Trophoblast cell (in vitro differentiated cells and primary cell): ENCODE results near the gene AVP.
"Not testable (repeated sequence)": the region's sequence is repeated elsewhere in the genome, so short reads cannot be mapped to it uniquely, and the experiment has no call there.

Source experiments
- DNase-seq, 2 donors: peaks; one replicate each; pipeline ENCODE4 v3.0.0-alpha.2; 2016
- H2AFZ ChIP-seq: 2 replicates; pipeline ENCODE4 v1.6.1; 2013; ENCODE audit warnings: low read length, moderate library complexity, mild to moderate bottlenecking; ENCODE audit not compliant: insufficient read depth, poor library complexity
- H2AK5ac ChIP-seq: 2 replicates; pipeline ENCODE4 v1.6.1; 2013; ENCODE audit warnings: mild to moderate bottlenecking, low read length
- H2BK120ac ChIP-seq: 2 replicates; pipeline ENCODE4 v1.6.1; 2013; ENCODE audit warnings: low read length, mild to moderate bottlenecking, moderate library complexity; ENCODE audit not compliant: insufficient read depth, poor library complexity
- H2BK12ac ChIP-seq: 2 replicates; pipeline ENCODE4 v1.6.1; 2013; ENCODE audit warnings: mild to moderate bottlenecking, low read length, moderate library complexity
- H2BK5ac ChIP-seq: 2 replicates; pipeline ENCODE4 v1.6.1; 2013; ENCODE audit warnings: low read length, low read depth, moderate library complexity, mild to moderate bottlenecking; ENCODE audit not compliant: poor library complexity
- H3K14ac ChIP-seq: 2 replicates; pipeline ENCODE4 v1.6.1; 2013; ENCODE audit warnings: mild to moderate bottlenecking, low read length
- H3K18ac ChIP-seq: 2 replicates; pipeline ENCODE4 v1.6.1; 2013; ENCODE audit warnings: mild to moderate bottlenecking, low read length
- H3K23ac ChIP-seq: 2 replicates; pipeline ENCODE4 v1.6.1; 2013; ENCODE audit warnings: low read length
- H3K27ac ChIP-seq: 2 replicates; pipeline ENCODE4 v1.5.1; 2013; ENCODE audit warnings: low read depth, mild to moderate bottlenecking, inconsistent platforms, low read length, moderate library complexity
- H3K27me3 ChIP-seq: 2 replicates; pipeline ENCODE4 v1.6.1; 2013; ENCODE audit warnings: inconsistent platforms, mild to moderate bottlenecking, low read length, moderate library complexity; ENCODE audit not compliant: insufficient read depth
- H3K36me3 ChIP-seq, 2 experiments: 1 replicate in 1 of 2; 2 replicates in 1 of 2; pipeline ENCODE4 v1.6.1; 2013; ENCODE audit warnings: low read length in 2 of 2, mild to moderate bottlenecking in 2 of 2, moderate library complexity in 1 of 2; ENCODE audit not compliant: insufficient read depth in 2 of 2, control insufficient read depth in 1 of 2
- H3K4ac ChIP-seq: 2 replicates; pipeline ENCODE4 v1.6.1; 2013; ENCODE audit warnings: low read depth, mild to moderate bottlenecking, low read length, moderate library complexity
- H3K4me1 ChIP-seq, 2 experiments: 1 replicate in 1 of 2; 2 replicates in 1 of 2; pipeline ENCODE4 v1.6.1; 2013; ENCODE audit warnings: low read length in 2 of 2, mild to moderate bottlenecking in 2 of 2, moderate library complexity in 1 of 2; ENCODE audit not compliant: insufficient read depth in 2 of 2, control insufficient read depth in 1 of 2
- H3K4me2 ChIP-seq: 2 replicates; pipeline ENCODE4 v1.6.1; 2013; ENCODE audit warnings: inconsistent platforms, mild to moderate bottlenecking, low read length, moderate library complexity
- H3K4me3 ChIP-seq: 2 replicates; pipeline ENCODE4 v1.5.1; 2013; ENCODE audit warnings: mild to moderate bottlenecking, low read depth, low read length, inconsistent platforms
- H3K79me1 ChIP-seq: one replicate; pipeline ENCODE4 v1.6.1; 2013; ENCODE audit warnings: low read length
- H3K79me2 ChIP-seq: 2 replicates; pipeline ENCODE4 v1.6.1; 2013; ENCODE audit warnings: low read length, mild to moderate bottlenecking; ENCODE audit not compliant: control insufficient read depth, insufficient read depth, poor library complexity
- H3K9ac ChIP-seq: 2 replicates; pipeline ENCODE4 v1.6.1; 2013; ENCODE audit warnings: mild to moderate bottlenecking, low read length
- H3K9me3 ChIP-seq: 2 replicates; pipeline ENCODE4 v1.6.1; 2013; ENCODE audit warnings: low read depth, mild to moderate bottlenecking, control low read depth, inconsistent platforms, low read length; ENCODE audit not compliant: insufficient read depth
- H4K12ac ChIP-seq: 2 replicates; pipeline ENCODE4 v1.6.1; 2013; ENCODE audit warnings: low read depth, mild to moderate bottlenecking, low read length, moderate library complexity
- H4K8ac ChIP-seq: 2 replicates; pipeline ENCODE4 v1.6.1; 2013; ENCODE audit warnings: low read depth, mild to moderate bottlenecking, low read length, moderate library complexity
- H4K91ac ChIP-seq: one replicate; pipeline ENCODE4 v1.6.1; 2013; ENCODE audit warnings: low read depth, mild to moderate bottlenecking, low read length, moderate library complexity
- WGBS: extraction: QIAGEN DNeasy Blood & Tissue Kit; methylation state at CpG from one replicate; pipeline ENCODE4 v1.1.7; 2013; ENCODE audit warnings: missing lambda C conversion rate; ENCODE audit not compliant: insufficient read length, insufficient coverage; ENCODE audit errors: extremely low coverage; 5-methylcytosine and 5-hydroxymethylcytosine counted together

Gene AVP

GRCh38 chr20:3068986-3069900 is 15.3 kb downstream of the AVP start:
- Histone ChIP-seq H3K36me3 (no peaks in the 10 kb centered on the region), H3K9ac (no peak overlapping the region), H3K9me3 (peaks cover 10% of the 10 kb centered on the region), H4K8ac (no peak overlapping the region), H2BK5ac (no peak overlapping the region), H3K27me3 (peaks cover 19% of the 10 kb centered on the region), H2AK5ac (no peak overlapping the region), H3K79me2 (no peaks in the 10 kb centered on the region), H3K4ac (no peak overlapping the region), H3K27ac (no peak overlapping the region), H4K91ac (no peak overlapping the region), H2BK120ac (no peak overlapping the region), H3K4me2 (no peak overlapping the region), H3K14ac (no peak overlapping the region), H4K12ac (no peak overlapping the region), H3K4me3 (no peak overlapping the region), H3K79me1 (no peaks in the 10 kb centered on the region), H2AFZ (no peak overlapping the region), H3K4me1 (peaks cover 0 to 3% of the 10 kb centered on the region in 2 experiments), H3K18ac (no peak overlapping the region), H3K23ac (no peak overlapping the region), H2BK12ac (no peak overlapping the region)
- DNase-seq: peak; percentile 88 to 93
- no CpG with 5 or more reads among the region's 8 CpGs for WGBS

GRCh38 chr20:3068075-3068474 is 16.4 kb downstream of the AVP start:
- Histone ChIP-seq H3K4me3 (no peak overlapping the region), H3K79me1 (no peaks in the 10 kb centered on the region), H2AFZ (no peak overlapping the region), H3K27ac (no peak overlapping the region), H3K27me3 (peaks cover 19% of the 10 kb centered on the region), H2BK120ac (no peak overlapping the region), H3K18ac (no peak overlapping the region), H3K23ac (no peak overlapping the region), H3K9me3 (peaks cover 10% of the 10 kb centered on the region), H4K8ac (no peak overlapping the region), H4K12ac (no peak overlapping the region), H3K4me2 (no peak overlapping the region), H3K4ac (no peak overlapping the region), H2BK12ac (no peak overlapping the region), H3K14ac (no peak overlapping the region), H2BK5ac (no peak overlapping the region), H3K4me1 (peaks cover 0 to 3% of the 10 kb centered on the region in 2 experiments), H2AK5ac (no peak overlapping the region), H3K9ac (no peak overlapping the region), H3K79me2 (no peaks in the 10 kb centered on the region), H3K36me3 (no peaks in the 10 kb centered on the region), H4K91ac (no peak overlapping the region)
- DNase-seq: peak in 1 of 2 donors; percentile 24
- WGBS: no CpG with 5 or more reads among the region's 8 CpGs

GRCh38 chr20:3067139-3068014 is 17.1 kb downstream of the AVP start:
- H2AFZ ChIP-seq: no peak overlapping the region
- peaks cover 0 to 3% of the 10 kb centered on the region in 2 experiments for H3K4me1 ChIP-seq
- no peak overlapping the region for H2BK5ac ChIP-seq
- peaks cover 6% of the 10 kb centered on the region for H3K9me3 ChIP-seq
- H3K23ac ChIP-seq: no peak overlapping the region
- no peak overlapping the region for H3K9ac ChIP-seq
- H3K36me3 ChIP-seq: no peaks in the 10 kb centered on the region
- no peak overlapping the region for H3K18ac ChIP-seq
- H2BK120ac ChIP-seq: no peak overlapping the region
- no peak overlapping the region for H3K14ac ChIP-seq
- DNase-seq: peak; percentile 34 to 79
- no peak overlapping the region for H4K91ac ChIP-seq
- H3K4ac ChIP-seq: no peak overlapping the region
- no peak overlapping the region for H4K8ac ChIP-seq
- H3K27ac ChIP-seq: no peak overlapping the region
- H4K12ac ChIP-seq: no peak overlapping the region
- no peak overlapping the region for H2AK5ac ChIP-seq
- no peak overlapping the region for H2BK12ac ChIP-seq
- H3K79me1 ChIP-seq: no peaks in the 10 kb centered on the region
- H3K79me2 ChIP-seq: no peaks in the 10 kb centered on the region
- H3K4me3 ChIP-seq: no peak overlapping the region
- WGBS: no CpG with 5 or more reads among the region's 23 CpGs
- H3K27me3 ChIP-seq: peaks cover 13% of the 10 kb centered on the region
- no peak overlapping the region for H3K4me2 ChIP-seq

GRCh38 chr20:3064119-3064518 is 20.4 kb downstream of the AVP start:
- no CpG with 5 or more reads among the region's 6 CpGs for WGBS
- H3K79me1 ChIP-seq, H2AFZ ChIP-seq, H3K9me3 ChIP-seq, H3K23ac ChIP-seq, H3K4me1 ChIP-seq, H3K27me3 ChIP-seq, H4K8ac ChIP-seq, H4K12ac ChIP-seq, H3K14ac ChIP-seq, H3K18ac ChIP-seq, H3K79me2 ChIP-seq, H2BK120ac ChIP-seq, H3K4me3 ChIP-seq, H2BK12ac ChIP-seq, H3K9ac ChIP-seq, H3K4ac ChIP-seq, H2BK5ac ChIP-seq, H2AK5ac ChIP-seq, H4K91ac ChIP-seq, H3K4me2 ChIP-seq, H3K27ac ChIP-seq, H3K36me3 ChIP-seq, DNase-seq: not testable (repeated sequence)
